Liver (tissue), 9 donors: ENCODE results near the gene FHL5. TPM values are rescaled to one million over a fixed set of nuclear protein-coding genes. Genes with fewer than 3 reads are reported as not detected.

Source experiments
- DNase-seq: peaks from one replicate; pipeline ENCODE4 v3.0.0-alpha.2; 2017; ENCODE audit warnings: low spot score
- H3K27ac ChIP-seq, 2 donors: one replicate each; pipeline ENCODE4 v1.7.0; 2013; ENCODE audit warnings: inconsistent platforms in 2 of 2, low read length in 2 of 2, control low read depth in 1 of 2, low read depth in 1 of 2, mild to moderate bottlenecking in 1 of 2
- H3K27me3 ChIP-seq, 4 donors: one replicate each; pipeline versions ENCODE4 v1.6.1 to v1.7.0; 2013; ENCODE audit warnings: low read length in 3 of 4, inconsistent platforms in 1 of 4, mild to moderate bottlenecking in 1 of 4, moderate library complexity in 1 of 4; ENCODE audit not compliant: control insufficient read depth in 4 of 4, insufficient read depth in 4 of 4
- H3K36me3 ChIP-seq, 4 donors: one replicate each; pipeline versions ENCODE4 v1.6.1 to v1.7.0; 2013; ENCODE audit warnings: low read length in 3 of 4, mild to moderate bottlenecking in 3 of 4, low read depth in 1 of 4, moderate library complexity in 1 of 4; ENCODE audit not compliant: control insufficient read depth in 4 of 4, insufficient read depth in 3 of 4
- H3K4me1 ChIP-seq, 4 donors: one replicate each; pipeline versions ENCODE4 v1.6.1 to v1.7.0; 2013; ENCODE audit warnings: low read length in 3 of 4, mild to moderate bottlenecking in 3 of 4, moderate library complexity in 1 of 4; ENCODE audit not compliant: control insufficient read depth in 4 of 4, insufficient read depth in 4 of 4
- H3K4me3 ChIP-seq, 3 donors: one replicate each; pipeline versions ENCODE4 v1.6.1 to v1.7.0; 2013; ENCODE audit warnings: low read length in 3 of 3, control low read depth in 1 of 3, low read depth in 1 of 3, mild to moderate bottlenecking in 1 of 3
- H3K9ac ChIP-seq, 2 donors: one replicate each; pipeline ENCODE4 v1.7.0; 2013; ENCODE audit warnings: low read length in 2 of 2, mild to moderate bottlenecking in 2 of 2, moderate library complexity in 2 of 2, control low read depth in 1 of 2, low read depth in 1 of 2
- H3K9me3 ChIP-seq, 4 donors: one replicate each; pipeline versions ENCODE4 v1.6.1 to v1.7.0; 2013; ENCODE audit warnings: low read length in 3 of 4; ENCODE audit not compliant: control insufficient read depth in 4 of 4
- CTCF ChIP-seq: fragments of 150-350 bp; IDR thresholded peaks from 2 replicates; pipeline ENCODE4 v1.5.1; 2017; ENCODE audit warnings: improper control_type of control experiment, low read depth, low read length; ENCODE audit not compliant: missing input control
- FOXA2 ChIP-seq: IDR thresholded peaks from 2 replicates; pipeline ENCODE4 v1.6.1; 2016; ENCODE audit warnings: antibody characterized with exemption
- GABPA ChIP-seq, 2 donors: IDR thresholded peaks in 1 of 2; conservative IDR thresholded peaks in 1 of 2; 2 replicates each; pipeline ENCODE4 v1.6.1; 2016; ENCODE audit warnings: antibody characterized with exemption in 2 of 2, mild to moderate bottlenecking in 1 of 2, moderate library complexity in 1 of 2
- HNF4A ChIP-seq, 2 donors: conservative IDR thresholded peaks; 2 replicates each; pipeline ENCODE4 v1.6.1; 2016; ENCODE audit warnings: antibody characterized with exemption in 2 of 2, mild to moderate bottlenecking in 2 of 2
- HNF4G ChIP-seq: IDR thresholded peaks from 2 replicates; pipeline ENCODE4 v1.6.1; 2016; ENCODE audit warnings: antibody characterized with exemption
- JUND ChIP-seq, 2 donors: IDR thresholded peaks; 2 replicates each; pipeline ENCODE4 v1.6.1; 2016; ENCODE audit warnings: antibody characterized with exemption in 2 of 2
- MAX ChIP-seq: IDR thresholded peaks from 2 replicates; pipeline ENCODE4 v1.6.1; 2016; ENCODE audit warnings: antibody characterized with exemption
- NR2F2 ChIP-seq: IDR thresholded peaks from 2 replicates; pipeline ENCODE4 v1.6.1; 2016; ENCODE audit warnings: antibody characterized with exemption
- RAD21 ChIP-seq, 2 donors: IDR thresholded peaks; 2 replicates each; pipeline ENCODE4 v1.6.1; 2016; ENCODE audit warnings: antibody characterized with exemption in 2 of 2, mild to moderate bottlenecking in 2 of 2
- REST ChIP-seq: IDR thresholded peaks from 2 replicates; pipeline ENCODE4 v1.6.1; 2016; ENCODE audit warnings: antibody characterized with exemption, mild to moderate bottlenecking
- RXRA ChIP-seq, 2 donors: IDR thresholded peaks; 2 replicates each; pipeline ENCODE4 v1.6.1; 2017 to 2018; ENCODE audit warnings: antibody characterized with exemption in 2 of 2, mild to moderate bottlenecking in 1 of 2
- SP1 ChIP-seq: IDR thresholded peaks from 2 replicates; pipeline ENCODE4 v1.6.1; 2018; ENCODE audit warnings: antibody characterized with exemption, mild to moderate bottlenecking
- TAF1 ChIP-seq: conservative IDR thresholded peaks from 2 replicates; pipeline ENCODE4 v1.6.1; 2016; ENCODE audit warnings: antibody characterized with exemption, mild to moderate bottlenecking
- YY1 ChIP-seq: IDR thresholded peaks from 2 replicates; pipeline ENCODE4 v1.6.1; 2016; ENCODE audit warnings: antibody characterized with exemption, mild to moderate bottlenecking
- ZBTB33 ChIP-seq: IDR thresholded peaks from 2 replicates; pipeline ENCODE4 v1.6.1; 2016; ENCODE audit warnings: antibody characterized with exemption
- WGBS: extraction: QIAGEN DNeasy Blood & Tissue Kit; methylation state at CpG from one replicate; pipeline ENCODE4 v1.1.7; 2013; 5-methylcytosine and 5-hydroxymethylcytosine counted together
- polyA plus RNA-seq, 2 donors: library from polyadenylated mRNA; stranded (reverse) in 1 of 2; unstranded in 1 of 2; fragments of 200-250 nt in 1 of 2; fragments of >200 nt in 1 of 2; fragmentation: Nextera tagmentation in 1 of 2; extraction: Ambion mirVana in 1 of 2; gene quantifications; one replicate each; pipeline versions ENCODE4 v1.2.1 to v1.2.3, GENCODE V29; 2013 to 2015
- total RNA-seq, 2 donors: library from RNA; depleted of rRNA; stranded (reverse); fragments of >200 nt; gene quantifications; one replicate each; pipeline ENCODE4 v1.2.3, GENCODE V29; 2014
- TF ChIP-seq, protein P1 (sequence below): IDR thresholded peaks from 2 replicates; pipeline ENCODE4 v1.6.1; 2016; ENCODE audit warnings: antibody characterized with exemption
- donor health status: healthy.
- donor health status: healthy.
- donor health status: healthy.
- donor health status: healthy.
- donor health status: healthy.

FHL5 gene
- total and polyA plus RNA-seq, 4 donors, result 0.22 to 0.42 (median 0.33) TPM; not detected in 1

- Histone ChIP-seq H3K4me3 (no peak overlapping the region), H3K9ac (no peak overlapping the region), H3K36me3 (no peaks in the 10 kb centered on the region), H3K27ac (no peak overlapping the region), H3K27me3 (peaks cover 0 to 2% (median 0%) of the 10 kb centered on the region in 4 donors), H3K4me1 (peaks cover 0 to 10% (median 0%) of the 10 kb centered on the region in 4 donors), H3K9me3 (peaks cover 2 to 11% (median 7%) of the 10 kb centered on the region in 4 donors)
- no peak for DNase-seq
- peak; percentile 25 to 67 for TF ChIP-seq HNF4A (conservative IDR thresholded peaks at IDR 0.05)
- TF ChIP-seq REST, result no peak
Observed at GRCh38 chr6:96571551-96571950, 8.6 kb downstream of the FHL5 start.

- 80% methylated on average over 3 of the region's 3 CpGs for WGBS
- no peak for DNase-seq
- Histone ChIP-seq H3K9me3 (peaks cover 0 to 9% (median 4%) of the 10 kb centered on the region in 4 donors), H3K36me3 (no peaks in the 10 kb centered on the region), H3K4me1 (peaks cover 0 to 10% (median 0%) of the 10 kb centered on the region in 4 donors), H3K27ac (no peak overlapping the region), H3K9ac (no peak overlapping the region), H3K4me3 (no peak overlapping the region), H3K27me3 (peaks cover 0 to 2% (median 0%) of the 10 kb centered on the region in 4 donors)
- no peak for TF ChIP-seq RAD21 (IDR thresholded peaks at IDR 0.05)
- TF ChIP-seq, protein P1, sequence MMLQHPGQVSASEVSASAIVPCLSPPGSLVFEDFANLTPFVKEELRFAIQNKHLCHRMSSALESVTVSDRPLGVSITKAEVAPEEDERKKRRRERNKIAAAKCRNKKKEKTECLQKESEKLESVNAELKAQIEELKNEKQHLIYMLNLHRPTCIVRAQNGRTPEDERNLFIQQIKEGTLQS, result no peak
Observed at GRCh38 chr6:96575359-96575758, 12.4 kb downstream of the FHL5 start.

GRCh38 chr6:96576221-96576620 lies 13.3 kb downstream of the FHL5 start:
- WGBS, result 42% methylated on average over 4 of the region's 4 CpGs
- DNase-seq, result no peak

More at GRCh38 chr6:96576221-96576620, 13.3 kb downstream of the FHL5 start:
- no peak overlapping the region for H3K4me3 ChIP-seq
- H3K9ac ChIP-seq, result no peak overlapping the region
- H3K27me3 ChIP-seq, result peaks cover 0 to 2% (median 0%) of the 10 kb centered on the region in 4 donors
- H3K4me1 ChIP-seq, result peaks cover 0 to 9% (median 0%) of the 10 kb centered on the region in 4 donors
- no peak overlapping the region for H3K27ac ChIP-seq
- H3K36me3 ChIP-seq, result no peaks in the 10 kb centered on the region
- peaks cover 0 to 5% (median 1%) of the 10 kb centered on the region in 4 donors for H3K9me3 ChIP-seq
- TF ChIP-seq MAX, result no peak
- TF ChIP-seq ZBTB33, result no peak
- TF ChIP-seq NR2F2, result no peak
- no peak for TF ChIP-seq REST
- TF ChIP-seq YY1, result no peak
- no peak for TF ChIP-seq JUND (IDR thresholded peaks at IDR 0.05)
- TF ChIP-seq CTCF, result no peak
- no peak for TF ChIP-seq GABPA (IDR thresholded peaks at IDR 0.05 in 1 of 2, conservative IDR thresholded peaks at IDR 0.05 in 1 of 2)
- no peak for TF ChIP-seq FOXA2
- TF ChIP-seq RXRA (IDR thresholded peaks at IDR 0.05), result no peak
- no peak for TF ChIP-seq HNF4G
- TF ChIP-seq, protein P1, result no peak
- TF ChIP-seq RAD21 (IDR thresholded peaks at IDR 0.05), result no peak
- no peak for TF ChIP-seq HNF4A (conservative IDR thresholded peaks at IDR 0.05)
- TF ChIP-seq TAF1, result no peak
- no peak for TF ChIP-seq SP1
